ENCODE results near the gene CCDC97.
"Not testable (repeated sequence)": the region's sequence is repeated elsewhere in the genome, so short reads cannot be mapped to it uniquely, and the experiment has no call there.

The CCDC97 gene

DNA sequence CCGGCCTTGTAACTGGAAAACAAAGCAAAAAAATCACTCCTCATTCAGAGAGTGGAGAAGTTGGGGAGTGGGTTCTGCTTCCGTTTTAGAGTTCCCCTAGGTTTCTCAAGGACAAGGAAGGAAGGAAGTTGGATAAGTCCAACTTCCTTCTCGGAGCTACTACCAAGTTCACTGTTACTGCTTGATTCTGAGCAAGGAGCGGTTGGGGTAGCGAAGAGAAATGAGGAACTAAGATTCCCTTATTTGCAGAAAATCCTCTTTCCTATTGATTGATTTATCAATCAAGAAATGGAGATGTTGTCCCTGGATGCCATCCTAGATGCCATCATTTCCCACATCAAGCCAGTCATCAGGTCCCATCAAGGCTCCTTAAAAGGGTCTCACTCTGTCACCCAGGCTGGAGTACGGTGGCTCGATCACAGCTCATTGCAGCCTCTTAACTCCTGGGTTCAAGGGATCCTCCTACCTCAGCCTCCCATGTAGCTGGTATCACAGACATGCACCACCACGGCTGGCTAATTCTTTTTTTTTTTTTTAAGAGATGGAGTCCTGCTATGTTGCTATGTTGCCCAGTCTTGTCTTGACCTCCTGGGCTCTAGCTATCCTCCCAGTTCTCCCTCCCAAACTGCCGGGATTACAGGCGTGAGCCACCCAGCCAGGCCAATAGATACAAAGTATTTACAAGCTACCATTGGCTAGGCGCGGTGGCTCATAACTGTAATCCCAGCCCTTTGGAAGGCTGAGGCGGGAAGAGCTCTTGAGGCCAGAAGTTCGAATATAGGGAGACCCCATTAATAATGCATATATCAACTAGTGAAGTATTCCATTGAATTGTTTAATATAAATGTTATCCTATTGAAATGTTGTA lies 54.8 kb downstream of the CCDC97 start:
- no peak for DNase-seq

- DNase-seq: no peak
Measured at GRCh38 chr19:41366089-41366488, 56.1 kb downstream of the CCDC97 start.

DNA sequence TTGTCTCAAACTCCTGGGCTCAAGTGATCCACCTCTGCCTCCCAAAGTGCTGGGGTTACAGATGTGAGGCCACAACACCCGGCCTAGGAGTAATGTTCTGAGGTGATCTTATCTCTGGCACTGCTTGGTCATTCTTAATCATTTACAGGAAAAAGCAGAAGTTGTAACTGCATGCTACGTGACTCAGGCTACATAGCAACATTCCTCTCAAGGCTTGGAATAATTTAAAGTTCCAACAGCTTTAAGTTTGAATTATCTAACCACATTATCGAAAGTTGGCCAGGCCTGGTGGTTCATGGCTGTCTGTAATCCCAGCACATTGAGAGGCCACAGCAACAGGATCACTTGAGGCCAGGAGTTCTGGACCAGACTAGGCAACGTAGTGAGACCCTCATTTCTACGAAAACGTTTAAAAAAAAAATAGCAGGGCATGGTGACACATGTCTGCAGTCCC lies 57.9 kb downstream of the CCDC97 start:
- no peak for DNase-seq

DNA sequence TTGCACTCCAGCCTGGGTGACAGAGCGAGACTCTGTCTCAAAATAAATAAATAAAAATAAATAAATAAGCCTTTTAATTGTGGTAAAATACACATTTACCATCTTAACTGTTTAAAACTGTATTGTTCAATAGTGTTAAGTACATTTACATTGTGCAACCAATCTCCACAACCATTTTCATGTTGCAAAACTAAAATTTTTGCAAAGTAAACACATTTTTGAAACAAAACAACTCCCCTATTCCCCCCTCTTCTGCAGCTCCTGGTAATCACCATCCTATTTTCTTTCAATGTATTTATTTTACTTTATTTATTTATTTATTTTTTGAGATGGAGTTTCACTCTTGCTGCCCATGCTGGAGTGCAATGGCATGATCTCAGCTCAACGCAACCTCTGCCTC lies 59.8 kb downstream of the CCDC97 start:
- no peak for DNase-seq

GRCh38 chr19:41371119-41371518 lies 61.1 kb downstream of the CCDC97 start:
- DNase-seq: not testable (repeated sequence)

DNA sequence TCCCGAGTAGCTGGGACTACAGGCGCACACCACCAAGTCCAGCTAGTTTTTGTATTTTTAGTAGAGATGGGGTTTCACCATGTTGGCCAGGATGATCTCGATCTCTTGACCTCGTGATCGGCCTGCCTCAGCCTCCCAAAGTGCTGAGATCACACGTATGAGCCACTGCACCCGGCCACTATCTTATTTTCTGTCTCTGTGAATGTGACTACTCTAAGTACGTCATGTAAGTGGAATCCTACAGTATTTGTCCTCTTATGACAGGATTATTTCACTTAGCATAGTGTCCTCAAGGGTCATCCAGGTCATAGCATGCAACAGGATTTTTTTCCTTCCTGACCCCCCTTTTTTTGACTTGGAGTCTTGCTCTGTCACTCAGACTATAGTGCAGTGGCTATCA lies 61.6 kb downstream of the CCDC97 start:
- no peak for DNase-seq

- no peak for DNase-seq
Measured at GRCh38 chr19:41372501-41372900, 62.5 kb downstream of the CCDC97 start.

- no peak for DNase-seq
Measured at GRCh38 chr19:41373993-41374392, 64.0 kb downstream of the CCDC97 start.

Data from CD4-positive, alpha-beta T cell treated with Interleukin-10 for 1 hour (primary cell).